Measurements from ENCODE around the gene TLL2.
"Not testable (repeated sequence)": the region's sequence is repeated elsewhere in the genome, so short reads cannot be mapped to it uniquely, and the experiment has no call there.

The TLL2 gene

DNA sequence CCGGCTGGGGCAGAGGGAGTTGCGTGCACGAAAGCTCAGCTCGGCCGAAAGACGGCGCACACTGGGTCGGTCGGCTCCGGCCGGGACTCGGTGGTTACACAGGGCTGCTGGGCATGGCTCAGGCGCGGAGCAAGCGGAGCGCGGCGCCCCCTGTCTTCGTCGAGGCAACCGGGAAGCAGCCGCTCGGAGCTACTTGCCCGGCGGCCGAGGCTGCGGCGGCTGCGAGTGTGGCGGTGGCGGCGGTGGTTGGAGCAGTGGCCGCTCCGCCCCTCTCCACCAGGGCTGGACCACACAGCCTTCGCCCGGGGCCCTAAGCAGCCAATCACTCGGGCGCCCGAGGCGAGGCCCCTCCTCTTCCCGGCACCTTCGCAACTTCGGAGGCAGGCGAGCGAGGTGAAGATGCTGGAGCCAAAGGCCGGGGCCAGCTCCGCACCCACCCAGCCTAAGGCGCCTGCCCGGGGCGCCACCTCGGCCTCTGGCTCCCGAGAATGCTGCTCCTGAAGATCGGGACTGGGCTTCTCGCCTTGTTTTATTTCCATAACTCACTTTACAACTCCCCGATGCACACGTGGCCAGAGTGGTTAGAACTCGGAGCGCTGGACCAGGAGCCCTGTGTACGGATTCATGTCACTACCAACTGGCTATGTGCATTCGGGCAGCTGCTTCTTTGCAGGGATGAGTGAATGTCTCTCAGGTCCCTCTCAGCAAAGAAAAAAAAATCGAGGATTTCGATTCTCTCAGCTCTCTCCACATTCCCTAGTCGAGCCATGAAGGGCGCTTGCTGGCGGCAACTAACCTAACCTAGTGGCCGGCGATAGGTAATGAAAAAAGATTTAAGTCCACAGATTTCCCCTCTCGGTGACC is at the start of gene TLL2:
TLL2 (minus strand) TSS at position 229 of the 864 bp plus-strand sequence. CDS start 241 bp downstream, outside the sequence.
- DNase-seq (ENCODE audit: low read depth in 3 of 3) = peak in 1 of 3 experiments; percentile 19

DNA sequence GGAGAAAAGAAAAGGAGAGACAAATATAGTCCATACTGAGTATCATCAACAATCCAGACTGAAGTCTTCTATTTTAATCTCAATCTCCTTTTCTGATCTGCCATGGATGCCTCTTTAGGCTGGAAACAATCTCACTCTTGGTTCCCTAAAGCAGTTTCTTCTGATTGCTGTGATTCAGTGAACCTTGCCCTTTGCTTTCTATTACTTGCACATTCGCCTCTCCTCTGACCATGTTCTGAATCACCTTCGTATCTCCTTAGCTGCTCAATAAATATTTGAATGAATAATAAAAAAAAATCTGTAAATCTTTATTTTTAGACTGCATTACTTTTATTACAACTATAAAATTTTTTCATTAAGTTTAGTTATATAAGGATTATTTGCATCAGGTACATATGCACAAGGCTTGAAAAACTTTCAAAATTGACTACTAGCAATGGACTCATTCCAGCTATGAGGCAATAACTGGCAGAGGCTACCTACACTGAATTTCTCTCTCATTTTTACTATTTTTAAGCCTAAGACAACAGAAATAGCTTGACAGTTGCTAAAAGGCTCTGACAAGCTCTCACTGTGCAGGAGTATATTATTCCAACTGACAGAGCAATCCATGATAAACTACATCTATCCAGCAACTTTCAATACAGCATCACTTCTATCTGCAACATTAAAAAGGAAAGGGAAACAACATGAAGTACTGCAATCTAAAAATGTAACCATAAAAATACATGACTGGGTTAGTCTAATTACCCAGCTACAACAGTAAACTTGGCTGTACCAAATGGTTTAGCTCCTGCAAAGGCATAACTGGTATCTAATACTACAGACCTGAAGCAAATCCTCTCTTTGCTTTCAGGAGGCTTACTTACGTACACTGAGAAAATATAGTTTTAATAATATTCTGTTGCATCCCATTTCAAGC is 47.5 kb upstream of the TLL2 start:
- no peak for DNase-seq (ENCODE audit: low read depth in 3 of 3)

DNA sequence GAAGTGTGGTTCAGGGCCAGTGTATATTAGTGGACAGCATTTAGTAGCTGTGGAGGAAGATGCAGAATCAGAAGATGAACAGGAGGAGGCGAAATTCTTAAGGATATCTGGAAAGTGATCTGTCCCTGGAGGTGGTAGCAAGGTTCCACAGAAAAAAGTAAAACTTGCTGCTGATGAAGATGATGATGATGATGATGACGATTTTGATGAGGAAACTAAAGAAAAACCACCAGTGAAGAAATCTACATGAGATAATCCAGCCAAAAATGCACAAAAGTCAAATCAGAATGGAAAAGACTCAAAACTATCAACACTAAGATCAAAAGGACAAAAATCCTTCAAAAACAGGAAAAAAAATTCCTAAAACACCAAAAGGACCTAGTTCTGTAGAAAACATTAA is 46.8 kb upstream of the TLL2 start:
- DNase-seq (ENCODE audit: low read depth in 3 of 3) = no peak

DNA sequence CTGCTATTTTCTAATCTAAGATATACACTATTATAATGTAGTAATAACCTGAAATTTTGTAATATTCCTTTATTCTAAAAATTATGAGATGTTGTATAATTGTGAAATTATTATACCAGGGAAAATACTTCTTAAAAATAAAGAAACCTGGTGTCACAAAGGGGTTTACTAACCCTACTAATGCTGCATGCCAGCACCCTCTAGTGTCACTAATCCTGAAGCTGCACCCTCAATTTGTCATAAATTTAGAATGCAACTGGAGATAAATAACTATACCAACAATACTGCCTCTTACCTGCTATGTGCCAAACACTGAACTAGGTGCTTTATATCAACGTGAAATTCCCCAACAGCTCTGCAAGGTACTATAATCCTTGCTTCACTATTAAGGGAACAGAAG is 42.3 kb upstream of the TLL2 start:
- DNase-seq (ENCODE audit: low read depth in 3 of 3) = no peak

DNA sequence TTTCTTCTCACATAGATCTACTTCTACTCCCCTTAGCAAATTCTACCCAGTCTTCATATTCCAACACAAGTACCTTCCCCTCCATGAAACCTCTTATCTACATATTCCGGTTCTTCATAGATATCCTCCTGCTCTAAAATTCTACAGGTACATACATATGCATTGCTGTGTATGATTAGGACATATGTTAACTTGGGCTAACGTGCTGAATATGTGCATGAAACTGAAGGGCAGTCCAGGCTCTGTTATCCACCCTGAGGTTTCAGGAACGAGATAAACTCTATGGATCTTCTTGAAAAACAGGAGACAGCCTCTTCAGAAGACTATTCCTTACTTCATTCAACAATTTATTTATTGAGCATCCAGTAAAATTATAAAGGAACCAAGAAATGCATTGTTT is 41.6 kb upstream of the TLL2 start:
- no peak for DNase-seq (ENCODE audit: low read depth in 3 of 3)

DNA sequence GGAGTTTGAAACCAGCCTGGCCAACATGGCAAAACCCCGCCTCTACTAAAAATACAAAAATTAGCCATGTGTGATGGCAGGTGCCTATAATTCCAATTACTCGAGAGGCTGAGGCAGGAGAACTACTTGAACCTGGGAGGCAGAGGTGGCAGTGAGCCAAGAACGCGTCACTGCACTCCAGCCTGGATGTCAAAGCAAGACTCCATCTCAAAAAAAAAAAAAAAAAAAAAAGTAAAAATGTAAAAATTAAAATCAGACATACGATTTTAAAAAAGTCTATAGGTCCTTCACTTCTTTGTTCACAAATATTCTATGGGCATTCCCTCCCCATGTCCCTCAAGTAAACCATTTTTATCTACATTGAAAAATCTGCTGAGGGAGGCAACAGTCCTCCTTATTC is 34.9 kb upstream of the TLL2 start:
- DNase-seq (ENCODE audit: low read depth in 3 of 3) = no peak

DNA sequence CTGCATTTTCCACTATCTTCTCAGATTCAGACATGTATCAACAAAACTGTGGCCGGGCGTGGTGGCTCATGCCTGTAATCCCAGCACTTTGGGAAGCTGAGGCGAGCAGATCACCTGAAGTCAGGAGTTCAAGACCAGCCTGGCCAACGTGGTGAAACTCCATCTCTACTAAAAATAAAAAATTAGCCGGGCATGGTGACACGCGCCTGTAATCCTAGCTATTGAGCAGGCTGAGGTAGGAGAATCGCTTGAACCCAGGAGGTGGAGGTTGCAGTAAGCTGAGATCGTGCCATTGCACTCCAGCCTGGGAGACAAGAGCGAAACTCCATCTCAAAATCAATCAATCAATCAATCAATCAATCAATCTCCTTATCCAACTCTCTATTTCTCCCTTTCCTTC is 31.8 kb upstream of the TLL2 start:
- not testable (repeated sequence) for DNase-seq (ENCODE audit: low read depth in 3 of 3)

DNA sequence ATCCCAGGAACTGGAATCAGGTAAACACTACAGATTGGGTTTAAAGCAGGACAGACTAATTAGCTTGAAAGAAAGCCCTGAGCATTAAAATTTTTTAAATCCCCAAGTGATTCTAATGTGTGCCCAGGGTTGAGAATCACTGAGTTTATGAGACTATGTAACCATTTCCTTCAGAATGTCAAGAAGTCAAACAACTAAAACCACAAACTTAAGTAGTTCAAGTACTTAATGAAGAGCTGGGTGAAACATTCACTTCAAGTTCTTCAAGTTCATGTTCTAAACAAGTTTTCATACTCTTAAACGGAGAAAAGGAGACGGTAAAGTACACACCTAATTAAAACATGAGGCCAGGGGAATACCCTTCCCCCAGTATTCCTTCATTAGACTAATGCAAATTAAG is 28.2 kb upstream of the TLL2 start:
- no peak for DNase-seq (ENCODE audit: low read depth in 3 of 3)

DNA sequence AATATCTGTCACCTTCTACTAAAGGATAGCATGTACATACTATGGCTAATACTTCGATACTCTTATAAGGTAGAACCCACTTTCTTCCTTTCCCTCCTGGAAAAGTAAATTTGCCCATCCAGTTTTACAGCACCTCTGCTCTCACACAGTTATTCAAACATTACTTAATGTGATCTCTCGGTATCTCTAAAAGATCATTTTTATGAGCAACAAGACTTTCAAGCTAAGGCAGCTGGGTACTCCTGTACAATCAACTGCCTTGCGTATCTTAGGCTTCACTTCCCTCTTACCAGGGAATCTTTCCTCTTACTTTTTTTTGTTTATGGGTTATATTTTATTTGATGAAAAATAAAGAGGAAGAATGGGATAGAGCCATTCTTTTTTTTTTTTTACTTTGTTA is 26.5 kb upstream of the TLL2 start:
- no peak for DNase-seq (ENCODE audit: low read depth in 3 of 3)

DNA sequence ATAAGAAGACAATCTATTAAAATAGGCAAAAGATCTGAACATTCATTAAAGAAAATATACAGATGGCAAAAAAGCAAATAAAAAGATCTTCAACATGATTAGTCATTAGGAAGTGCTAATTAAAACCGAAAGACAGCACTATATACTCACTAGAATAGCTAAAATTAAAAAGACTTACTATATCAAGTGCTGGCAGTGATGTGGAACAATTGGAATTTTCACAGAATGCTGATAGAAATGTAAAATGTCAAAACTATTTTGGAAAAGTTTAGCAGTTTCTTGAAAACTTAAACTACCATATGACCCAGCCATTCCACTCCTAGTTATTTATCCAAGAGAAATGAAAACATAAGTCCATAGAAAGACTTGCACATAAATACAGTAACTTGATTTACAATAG is 25.0 kb upstream of the TLL2 start:
- DNase-seq (ENCODE audit: low read depth in 3 of 3) = no peak

DNA sequence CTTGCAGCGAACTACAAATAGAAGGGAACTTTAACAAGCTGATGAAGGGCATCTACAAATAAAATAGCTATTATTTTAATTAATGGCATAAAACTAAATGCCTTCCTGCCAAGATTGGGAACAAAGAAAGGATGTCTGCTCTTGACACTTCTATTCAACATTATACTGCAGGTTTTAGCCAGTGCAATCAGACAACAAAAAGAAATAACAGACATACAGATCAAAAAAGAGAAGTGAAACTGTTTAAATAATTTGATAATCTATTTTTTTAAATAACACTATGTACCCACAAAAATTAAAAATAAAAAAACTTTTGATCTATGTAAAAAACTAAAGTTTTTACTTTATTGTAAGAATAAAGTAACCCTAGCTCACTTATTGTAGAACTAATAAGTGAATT is 22.4 kb upstream of the TLL2 start:
- no peak for DNase-seq (ENCODE audit: low read depth in 3 of 3)

DNA sequence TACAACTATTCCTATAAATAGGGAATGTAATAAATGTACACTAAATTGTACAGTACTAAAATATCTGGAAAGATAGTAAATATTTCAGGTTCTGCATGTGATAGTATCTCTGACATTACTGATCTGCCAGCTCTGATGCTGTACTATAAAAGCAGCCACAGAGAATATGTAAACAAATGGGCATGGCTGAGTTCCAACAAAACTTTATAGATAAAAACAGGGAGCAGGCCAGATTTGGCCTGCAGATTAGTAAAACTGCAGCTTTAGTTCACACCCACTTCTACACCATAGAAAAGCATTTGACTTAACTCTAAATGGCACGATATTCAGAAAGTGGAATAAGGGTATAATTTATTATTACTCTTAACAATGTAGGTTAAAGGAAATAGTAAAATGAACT is 18.8 kb upstream of the TLL2 start:
- DNase-seq (ENCODE audit: low read depth in 3 of 3) = no peak

DNA sequence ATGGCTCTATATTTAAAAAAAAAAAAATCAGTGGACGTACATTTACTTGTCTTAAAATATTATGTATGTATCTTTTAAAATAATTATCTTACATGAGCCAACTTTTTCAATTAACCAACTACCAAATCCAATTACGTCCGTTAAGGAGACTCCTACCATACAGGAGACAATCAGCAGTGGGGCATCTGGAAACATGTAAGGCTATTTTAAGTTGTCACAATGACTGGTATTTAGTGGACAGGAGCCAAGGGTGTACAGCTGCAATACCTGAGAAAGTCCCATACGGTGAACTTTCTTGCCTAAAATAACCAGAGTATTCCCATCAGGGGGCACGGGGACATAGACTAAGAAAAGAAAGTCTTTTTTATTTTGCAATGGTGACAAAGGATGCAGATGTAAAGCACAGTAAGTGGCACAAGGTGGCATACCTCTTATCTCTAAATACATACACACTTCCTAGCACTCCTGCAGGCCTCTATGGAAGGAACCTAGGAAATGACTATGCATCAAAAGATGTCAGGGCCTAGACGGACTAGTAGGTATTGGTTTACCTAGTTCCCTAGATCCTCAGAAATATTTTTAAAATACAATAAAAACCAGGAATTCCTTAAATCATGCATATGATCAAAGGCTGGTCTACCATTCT is 16.0 kb upstream of the TLL2 start:
- DNase-seq (ENCODE audit: low read depth in 3 of 3) = no peak

DNA sequence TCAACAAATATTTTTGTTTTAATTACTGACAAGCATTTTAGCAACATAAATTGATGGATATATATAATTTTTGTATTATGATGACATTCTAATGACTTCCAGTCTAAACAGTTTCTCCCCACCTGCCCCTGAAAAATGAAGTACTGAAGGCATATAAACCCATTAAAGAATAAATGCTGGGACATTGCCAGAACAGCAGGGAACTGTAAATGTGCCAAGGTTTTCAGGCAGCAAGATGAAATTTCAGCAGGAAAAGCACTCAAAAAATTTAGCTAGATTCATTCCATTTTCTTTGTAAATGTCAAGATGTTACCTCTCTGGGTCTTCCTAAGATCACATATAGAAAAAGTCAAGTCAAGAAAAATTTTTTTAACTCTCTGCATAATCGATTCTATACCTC is 11.0 kb upstream of the TLL2 start:
- DNase-seq (ENCODE audit: low read depth in 3 of 3) = no peak

DNA sequence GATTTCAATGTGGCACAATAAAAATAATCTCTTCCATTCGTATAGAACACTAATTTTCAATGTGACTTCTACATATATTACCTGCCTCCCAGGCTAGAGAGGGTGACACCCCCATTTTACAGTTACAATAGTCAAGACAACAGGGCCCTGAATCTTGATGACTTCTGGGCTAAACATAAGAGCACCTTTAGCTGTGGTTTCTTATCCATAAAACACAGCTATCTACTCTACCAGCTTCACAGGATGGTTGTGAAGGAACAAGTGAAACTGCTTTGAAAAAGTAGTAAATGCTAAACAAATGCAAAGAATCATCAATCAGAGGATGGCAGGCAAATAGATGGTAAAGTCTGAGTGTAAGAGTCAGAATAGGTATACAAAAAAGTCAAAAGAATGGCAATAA is 3.6 kb upstream of the TLL2 start:
- no peak for DNase-seq (ENCODE audit: low read depth in 3 of 3)

DNA sequence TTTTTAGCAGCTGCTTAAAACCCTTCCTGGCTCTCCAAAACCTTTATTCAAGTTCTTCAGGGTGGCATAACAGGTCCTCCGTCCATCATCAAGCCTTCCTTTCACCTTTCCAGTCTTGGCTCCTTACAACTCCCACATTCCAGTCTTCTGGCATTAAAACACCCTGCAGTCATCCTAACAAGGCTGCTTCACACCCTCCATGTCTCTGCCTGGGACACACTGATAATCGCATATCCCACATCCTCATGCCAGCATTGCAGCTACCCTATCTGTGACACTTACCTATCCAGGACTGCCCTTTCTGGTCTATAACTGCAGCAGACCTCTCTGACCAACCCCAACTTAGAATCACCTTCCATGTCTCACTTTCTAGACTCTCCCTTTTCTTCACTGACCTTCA is 2.6 kb upstream of the TLL2 start:
- DNase-seq (ENCODE audit: low read depth in 3 of 3) = no peak

DNA sequence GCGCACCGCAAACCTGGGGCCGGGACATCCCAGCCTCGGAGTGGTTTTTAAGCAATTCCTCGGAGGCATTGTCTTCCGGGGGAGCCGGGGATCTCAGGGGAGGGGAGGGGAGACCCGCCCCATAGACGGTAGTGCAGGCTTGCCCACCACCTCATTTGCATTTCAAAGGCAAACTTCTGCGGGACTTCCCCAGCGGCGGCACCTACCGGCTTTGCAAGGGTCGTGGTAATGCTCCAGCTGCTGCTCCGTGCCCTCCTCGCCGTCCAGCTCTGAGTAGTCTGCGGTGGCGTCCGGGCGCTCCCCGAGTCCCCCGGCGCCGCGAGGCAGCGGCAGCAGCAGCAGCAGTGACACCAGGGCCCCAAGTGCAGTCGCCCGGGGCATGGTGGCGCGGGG is 425 bp downstream of the TLL2 start:
- peak in 1 of 3 experiments; percentile 13 for DNase-seq (ENCODE audit: low read depth in 3 of 3)

DNA sequence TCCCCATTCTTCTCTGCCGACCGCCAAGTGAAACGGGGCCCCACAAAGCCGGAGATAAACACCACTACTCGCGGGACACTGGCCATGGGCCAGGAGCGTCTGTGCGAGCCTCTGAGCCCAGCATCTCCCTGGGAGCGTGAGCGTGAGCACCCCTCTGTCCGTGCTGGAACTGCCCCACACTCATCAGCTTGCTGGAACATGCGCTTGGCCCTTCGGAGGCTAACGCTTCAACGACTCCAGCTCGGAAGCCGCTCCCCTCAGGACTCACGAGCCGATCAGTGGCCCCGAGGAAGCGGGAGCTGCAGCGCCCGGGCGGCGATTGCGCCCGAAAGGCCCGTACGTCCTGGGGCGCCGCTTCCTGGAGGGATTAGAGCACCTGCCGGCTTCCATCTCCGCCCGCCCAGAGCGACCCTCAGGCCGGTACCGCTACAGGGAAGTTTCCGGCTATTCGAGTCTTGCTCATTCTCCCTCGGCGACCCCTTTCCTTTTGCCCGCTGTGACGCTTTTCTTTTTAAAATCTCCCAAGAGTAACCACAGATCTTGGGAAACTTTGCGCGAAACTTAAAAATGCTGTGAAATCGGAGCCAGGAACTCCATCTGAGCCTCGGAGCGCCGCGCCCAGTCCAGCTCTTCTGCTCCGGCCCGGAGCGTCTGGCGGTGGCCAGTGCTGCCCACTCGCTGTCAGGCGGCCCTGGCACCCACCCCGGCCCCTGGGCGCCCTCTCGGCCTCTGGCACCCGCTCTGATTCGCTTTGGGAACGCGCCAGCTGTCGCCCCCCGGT is 1.0 kb downstream of the TLL2 start:
- DNase-seq (ENCODE audit: low read depth in 3 of 3) = no peak

DNA sequence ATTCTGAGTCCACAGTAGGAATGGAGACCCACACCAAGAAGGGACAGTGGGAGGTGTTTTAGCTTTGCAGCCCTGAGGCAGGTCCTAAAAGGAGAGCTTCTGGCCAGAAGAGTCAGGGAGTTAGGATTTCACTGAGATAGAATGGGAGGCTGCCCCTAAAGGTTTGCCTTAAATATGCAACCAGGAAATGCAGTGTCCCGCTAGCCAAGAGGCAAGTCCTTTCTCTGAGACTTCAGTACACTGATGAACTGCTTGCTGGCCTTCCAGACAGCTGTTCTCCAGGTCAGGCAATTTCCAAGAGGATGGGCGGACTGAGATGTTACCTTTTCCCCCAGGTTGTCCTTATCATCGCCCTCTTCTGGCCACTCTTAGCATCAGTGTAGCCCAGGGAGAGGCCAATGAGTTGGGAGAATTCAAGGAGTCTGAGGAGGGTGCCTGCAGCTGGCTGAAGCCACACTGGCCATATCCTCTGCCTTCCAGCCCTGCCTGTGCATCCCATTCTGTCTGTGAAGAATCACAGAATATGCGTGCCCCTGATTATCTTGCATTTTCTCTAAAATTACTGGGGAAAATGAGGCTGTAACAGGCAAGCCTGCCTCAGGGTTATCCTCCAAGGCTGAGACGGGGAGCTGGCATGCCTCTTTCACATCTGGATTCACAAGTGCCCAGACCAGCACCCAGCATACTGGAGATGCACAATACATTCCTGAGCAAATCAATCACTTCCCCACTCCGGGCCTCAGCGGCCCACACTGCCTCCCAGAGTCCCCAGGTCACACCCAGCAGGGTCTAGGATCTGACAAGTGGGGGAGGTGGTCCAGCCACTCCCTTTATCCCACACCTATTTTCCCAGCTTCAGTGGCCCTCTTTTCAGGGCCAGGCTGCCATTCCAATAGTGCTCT is 2.4 kb downstream of the TLL2 start:
- DNase-seq (ENCODE audit: low read depth in 3 of 3) = no peak

DNA sequence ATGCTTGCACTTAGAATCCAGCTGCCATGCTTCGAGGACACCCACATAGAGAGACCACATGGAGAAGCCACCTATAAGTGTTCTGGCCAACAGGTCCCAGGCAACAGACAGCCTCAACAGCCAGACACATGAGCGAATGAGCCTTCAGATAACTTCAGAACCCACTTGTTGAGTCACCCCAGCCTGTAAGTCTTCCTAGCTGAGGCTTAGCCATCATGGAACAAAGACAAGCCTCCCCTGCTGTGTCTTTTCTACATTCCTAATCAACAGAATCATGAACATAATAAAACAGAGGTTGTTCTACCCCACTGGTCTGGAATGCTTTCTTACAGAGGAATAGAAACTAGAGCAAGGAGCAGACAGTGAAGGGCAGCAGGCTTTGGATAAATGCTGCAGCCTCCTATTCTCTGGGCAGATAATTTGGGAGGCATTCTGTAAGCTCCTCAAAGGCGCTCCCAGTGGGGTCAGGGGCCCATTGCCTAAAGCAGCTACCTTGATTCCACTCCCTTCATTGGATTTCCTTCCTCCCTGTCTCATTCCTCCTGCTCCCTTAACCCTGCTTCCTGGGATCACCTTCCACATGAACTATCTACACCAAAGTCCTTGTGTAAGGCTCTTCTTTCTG is 4.6 kb downstream of the TLL2 start:
- no peak for DNase-seq (ENCODE audit: low read depth in 3 of 3)
